HepG2 (cell line): Measurements from ENCODE around the gene KIF22. TPM values are rescaled to one million over a fixed set of nuclear protein-coding genes. Genes with fewer than 3 reads are reported as not detected.

Source experiments
- AGO1 ChIP-seq: fragments of 200-400 bp; formaldehyde crosslinking; IDR thresholded peaks from 2 replicates; pipeline ENCODE4 v1.6.1; 2017; ENCODE audit warnings: mild to moderate bottlenecking, low read depth, low read length, moderate library complexity; ENCODE audit not compliant: poor library complexity, severe bottlenecking
- HDAC6 ChIP-seq: fragments of 200-600 bp; sonication (generic); IDR thresholded peaks from 2 replicates; pipeline ENCODE4 v1.7.0; 2017; ENCODE audit warnings: mild to moderate bottlenecking, antibody characterized with exemption, low read length, low read depth
- MXI1 ChIP-seq: IDR thresholded peaks from 3 replicates; pipeline ENCODE4 v1.6.1; 2012; ENCODE audit warnings: low read depth, low read length, inconsistent platforms, borderline replicate concordance
- NR2F6 ChIP-seq, 2 experiments: IDR thresholded peaks; 2 replicates each; pipeline ENCODE4 v1.6.1; 2016; ENCODE audit warnings: antibody characterized with exemption in 1 of 2, mild to moderate bottlenecking in 1 of 2
- REPIN1 ChIP-seq: sonication (generic); formaldehyde crosslinking; IDR thresholded peaks from 2 replicates; pipeline ENCODE4 v1.8.0; 2022; ENCODE audit warnings: missing genetic modification reagents, low read depth, mild to moderate bottlenecking, borderline replicate concordance
- ZNF678 ChIP-seq: sonication (generic); formaldehyde crosslinking; IDR thresholded peaks from 2 replicates; pipeline ENCODE4 v1.4.0; 2020; ENCODE audit warnings: mild to moderate bottlenecking, missing genetic modification reagents
- polyA plus RNA-seq, 8 experiments: library from polyadenylated mRNA; depleted of rRNA in 3 of 8; stranded (reverse) in 7 of 8; unstranded in 1 of 8; fragments of >200 nt; fragmentation: Illumina TruSeq in 4 of 8; extraction: Trizol in 4 of 8; gene quantifications; 2 replicates each; pipeline versions ENCODE4 v1.2.1 to v1.2.3, GENCODE V29; 2011 to 2016; ENCODE audit warnings: low read depth in 4 of 8, missing spikeins in 1 of 8, mixed read lengths in 1 of 8; ENCODE audit not compliant: insufficient read depth in 1 of 8
- total RNA-seq, 5 experiments: library from RNA; depleted of rRNA; stranded (reverse); fragments of >200 nt; fragmentation: Illumina TruSeq; extraction: Trizol; gene quantifications; 2 replicates each; pipeline ENCODE4 v1.2.3, GENCODE V29; 2016; ENCODE audit warnings: low read depth in 1 of 5
- TF ChIP-seq, protein P1 (sequence below): IDR thresholded peaks from 2 replicates; pipeline ENCODE4 v1.6.1; 2016; ENCODE audit warnings: missing biosample characterization, missing genetic modification reagents, low read depth
- TF ChIP-seq, protein P2 (sequence below), 2 experiments: sonication (generic) in 1 of 2; formaldehyde crosslinking in 1 of 2; IDR thresholded peaks; 2 replicates each; pipeline versions ENCODE4 v1.4.0 to v1.6.1; 2018 to 2020; ENCODE audit warnings: missing genetic modification reagents in 2 of 2, borderline replicate concordance in 1 of 2, low read depth in 1 of 2, mild to moderate bottlenecking in 1 of 2, missing biosample characterization in 1 of 2
- TF ChIP-seq, protein P3 (sequence below): sonication (generic); formaldehyde crosslinking; IDR thresholded peaks from 2 replicates; pipeline ENCODE4 v1.4.0; 2020; ENCODE audit warnings: mild to moderate bottlenecking, missing genetic modification reagents, borderline replicate concordance
- TF ChIP-seq, protein P4 (sequence below): sonication (generic); formaldehyde crosslinking; IDR thresholded peaks from 2 replicates; pipeline ENCODE4 v1.5.0; 2020; ENCODE audit warnings: mild to moderate bottlenecking, missing genetic modification reagents
- TF ChIP-seq, protein P5 (sequence below): sonication (generic); formaldehyde crosslinking; IDR thresholded peaks from 2 replicates; pipeline ENCODE4 v1.4.0; 2020; ENCODE audit warnings: missing genetic modification reagents, borderline replicate concordance

The KIF22 gene
- total and polyA plus RNA-seq, 2 of the 13 experiments (the other 11 are each of a cell fraction or from before 2014, with no cell fraction given) = 95.8 to 118 TPM

DNA sequence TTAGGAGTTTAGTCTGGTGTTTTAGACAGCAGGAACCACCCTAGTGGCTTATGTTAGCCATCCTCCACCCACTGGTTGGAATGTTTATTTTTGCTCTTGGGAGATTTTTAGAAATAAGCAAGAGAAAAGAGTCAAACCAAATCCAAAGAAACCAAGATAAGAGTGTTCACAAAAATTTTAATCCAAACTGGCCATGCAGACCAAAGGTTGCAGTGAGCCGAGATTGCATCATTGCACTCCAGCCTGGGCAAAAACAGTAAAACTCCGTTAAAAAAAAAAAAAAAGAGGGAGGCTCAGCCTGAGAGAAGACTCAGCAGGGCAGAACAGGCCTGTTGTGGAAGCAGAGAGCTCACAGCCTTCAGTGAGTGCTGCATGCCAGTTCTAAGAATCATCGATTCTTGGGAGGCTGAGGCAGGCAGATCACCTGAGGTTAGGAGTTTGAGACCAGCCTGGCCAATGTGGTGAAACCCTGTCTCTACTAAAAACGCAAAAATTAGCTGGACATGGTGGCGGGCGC, 32.5 kb upstream of the KIF22 start (continued):
- TF ChIP-seq, protein P1, sequence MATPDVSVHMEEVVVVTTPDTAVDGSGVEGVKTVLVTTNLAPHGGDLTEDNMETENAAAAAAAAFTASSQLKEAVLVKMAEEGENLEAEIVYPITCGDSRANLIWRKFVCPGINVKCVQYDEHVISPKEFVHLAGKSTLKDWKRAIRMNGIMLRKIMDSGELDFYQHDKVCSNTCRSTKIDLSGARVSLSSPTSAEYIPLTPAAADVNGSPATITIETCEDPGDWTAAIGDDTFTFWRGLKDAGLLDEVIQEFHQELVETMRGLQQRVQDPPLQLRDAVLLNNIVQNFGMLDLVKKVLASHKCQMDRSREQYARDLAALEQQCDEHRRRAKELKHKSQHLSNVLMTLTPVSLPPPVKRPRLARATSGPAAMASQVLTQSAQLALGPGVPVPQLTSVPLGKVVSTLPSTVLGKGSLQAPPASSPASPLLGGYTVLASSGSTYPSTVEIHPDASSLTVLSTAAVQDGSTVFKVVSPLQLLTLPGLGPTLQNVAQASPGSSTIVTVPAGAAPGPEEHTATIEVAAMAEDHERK (CRISPR knock-in tag) = no peak
- TF ChIP-seq HDAC6 (no peak), AGO1 (no peak), NR2F6 (IDR thresholded peaks at IDR 0.05) (peak; percentile 40; the same call in 1 of the 2 replicates), NR2F6 (CRISPR knock-in tag; IDR thresholded peaks at IDR 0.05) (0 out of 2 replicates have a peak, but pooled peaks have one; percentile 24), ZNF678 (no peak), MXI1 (no peak), REPIN1 (CRISPR knock-in tag) (peak; percentile 60; the same call in 1 of the 2 replicates)
- TF ChIP-seq, protein P2, sequence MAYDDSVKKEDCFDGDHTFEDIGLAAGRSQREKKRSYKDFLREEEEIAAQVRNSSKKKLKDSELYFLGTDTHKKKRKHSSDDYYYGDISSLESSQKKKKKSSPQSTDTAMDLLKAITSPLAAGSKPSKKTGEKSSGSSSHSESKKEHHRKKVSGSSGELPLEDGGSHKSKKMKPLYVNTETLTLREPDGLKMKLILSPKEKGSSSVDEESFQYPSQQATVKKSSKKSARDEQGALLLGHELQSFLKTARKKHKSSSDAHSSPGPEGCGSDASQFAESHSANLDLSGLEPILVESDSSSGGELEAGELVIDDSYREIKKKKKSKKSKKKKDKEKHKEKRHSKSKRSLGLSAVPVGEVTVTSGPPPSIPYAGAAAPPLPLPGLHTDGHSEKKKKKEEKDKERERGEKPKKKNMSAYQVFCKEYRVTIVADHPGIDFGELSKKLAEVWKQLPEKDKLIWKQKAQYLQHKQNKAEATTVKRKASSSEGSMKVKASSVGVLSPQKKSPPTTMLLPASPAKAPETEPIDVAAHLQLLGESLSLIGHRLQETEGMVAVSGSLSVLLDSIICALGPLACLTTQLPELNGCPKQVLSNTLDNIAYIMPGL (CRISPR knock-in tag; IDR thresholded peaks at IDR 0.05; ENCODE audit: borderline replicate concordance in 1 of 2, low read depth in 1 of 2) = peak in 1 of 2 experiments; percentile 42; a peak in 1 of 4 replicates
- TF ChIP-seq, protein P3, sequence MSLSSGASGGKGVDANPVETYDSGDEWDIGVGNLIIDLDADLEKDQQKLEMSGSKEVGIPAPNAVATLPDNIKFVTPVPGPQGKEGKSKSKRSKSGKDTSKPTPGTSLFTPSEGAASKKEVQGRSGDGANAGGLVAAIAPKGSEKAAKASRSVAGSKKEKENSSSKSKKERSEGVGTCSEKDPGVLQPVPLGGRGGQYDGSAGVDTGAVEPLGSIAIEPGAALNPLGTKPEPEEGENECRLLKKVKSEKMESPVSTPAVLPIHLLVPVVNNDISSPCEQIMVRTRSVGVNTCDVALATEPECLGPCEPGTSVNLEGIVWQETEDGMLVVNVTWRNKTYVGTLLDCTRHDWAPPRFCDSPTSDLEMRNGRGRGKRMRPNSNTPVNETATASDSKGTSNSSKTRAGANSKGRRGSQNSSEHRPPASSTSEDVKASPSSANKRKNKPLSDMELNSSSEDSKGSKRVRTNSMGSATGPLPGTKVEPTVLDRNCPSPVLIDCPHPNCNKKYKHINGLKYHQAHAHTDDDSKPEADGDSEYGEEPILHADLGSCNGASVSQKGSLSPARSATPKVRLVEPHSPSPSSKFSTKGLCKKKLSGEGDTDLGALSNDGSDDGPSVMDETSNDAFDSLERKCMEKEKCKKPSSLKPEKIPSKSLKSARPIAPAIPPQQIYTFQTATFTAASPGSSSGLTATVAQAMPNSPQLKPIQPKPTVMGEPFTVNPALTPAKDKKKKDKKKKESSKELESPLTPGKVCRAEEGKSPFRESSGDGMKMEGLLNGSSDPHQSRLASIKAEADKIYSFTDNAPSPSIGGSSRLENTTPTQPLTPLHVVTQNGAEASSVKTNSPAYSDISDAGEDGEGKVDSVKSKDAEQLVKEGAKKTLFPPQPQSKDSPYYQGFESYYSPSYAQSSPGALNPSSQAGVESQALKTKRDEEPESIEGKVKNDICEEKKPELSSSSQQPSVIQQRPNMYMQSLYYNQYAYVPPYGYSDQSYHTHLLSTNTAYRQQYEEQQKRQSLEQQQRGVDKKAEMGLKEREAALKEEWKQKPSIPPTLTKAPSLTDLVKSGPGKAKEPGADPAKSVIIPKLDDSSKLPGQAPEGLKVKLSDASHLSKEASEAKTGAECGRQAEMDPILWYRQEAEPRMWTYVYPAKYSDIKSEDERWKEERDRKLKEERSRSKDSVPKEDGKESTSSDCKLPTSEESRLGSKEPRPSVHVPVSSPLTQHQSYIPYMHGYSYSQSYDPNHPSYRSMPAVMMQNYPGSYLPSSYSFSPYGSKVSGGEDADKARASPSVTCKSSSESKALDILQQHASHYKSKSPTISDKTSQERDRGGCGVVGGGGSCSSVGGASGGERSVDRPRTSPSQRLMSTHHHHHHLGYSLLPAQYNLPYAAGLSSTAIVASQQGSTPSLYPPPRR (CRISPR knock-in tag) = peak; percentile 41; the same call in 1 of the 2 replicates
- TF ChIP-seq, protein P4, sequence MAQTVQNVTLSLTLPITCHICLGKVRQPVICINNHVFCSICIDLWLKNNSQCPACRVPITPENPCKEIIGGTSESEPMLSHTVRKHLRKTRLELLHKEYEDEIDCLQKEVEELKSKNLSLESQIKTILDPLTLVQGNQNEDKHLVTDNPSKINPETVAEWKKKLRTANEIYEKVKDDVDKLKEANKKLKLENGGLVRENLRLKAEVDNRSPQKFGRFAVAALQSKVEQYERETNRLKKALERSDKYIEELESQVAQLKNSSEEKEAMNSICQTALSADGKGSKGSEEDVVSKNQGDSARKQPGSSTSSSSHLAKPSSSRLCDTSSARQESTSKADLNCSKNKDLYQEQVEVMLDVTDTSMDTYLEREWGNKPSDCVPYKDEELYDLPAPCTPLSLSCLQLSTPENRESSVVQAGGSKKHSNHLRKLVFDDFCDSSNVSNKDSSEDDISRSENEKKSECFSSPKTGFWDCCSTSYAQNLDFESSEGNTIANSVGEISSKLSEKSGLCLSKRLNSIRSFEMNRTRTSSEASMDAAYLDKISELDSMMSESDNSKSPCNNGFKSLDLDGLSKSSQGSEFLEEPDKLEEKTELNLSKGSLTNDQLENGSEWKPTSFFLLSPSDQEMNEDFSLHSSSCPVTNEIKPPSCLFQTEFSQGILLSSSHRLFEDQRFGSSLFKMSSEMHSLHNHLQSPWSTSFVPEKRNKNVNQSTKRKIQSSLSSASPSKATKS (CRISPR knock-in tag) = no peak
- TF ChIP-seq, protein P5, sequence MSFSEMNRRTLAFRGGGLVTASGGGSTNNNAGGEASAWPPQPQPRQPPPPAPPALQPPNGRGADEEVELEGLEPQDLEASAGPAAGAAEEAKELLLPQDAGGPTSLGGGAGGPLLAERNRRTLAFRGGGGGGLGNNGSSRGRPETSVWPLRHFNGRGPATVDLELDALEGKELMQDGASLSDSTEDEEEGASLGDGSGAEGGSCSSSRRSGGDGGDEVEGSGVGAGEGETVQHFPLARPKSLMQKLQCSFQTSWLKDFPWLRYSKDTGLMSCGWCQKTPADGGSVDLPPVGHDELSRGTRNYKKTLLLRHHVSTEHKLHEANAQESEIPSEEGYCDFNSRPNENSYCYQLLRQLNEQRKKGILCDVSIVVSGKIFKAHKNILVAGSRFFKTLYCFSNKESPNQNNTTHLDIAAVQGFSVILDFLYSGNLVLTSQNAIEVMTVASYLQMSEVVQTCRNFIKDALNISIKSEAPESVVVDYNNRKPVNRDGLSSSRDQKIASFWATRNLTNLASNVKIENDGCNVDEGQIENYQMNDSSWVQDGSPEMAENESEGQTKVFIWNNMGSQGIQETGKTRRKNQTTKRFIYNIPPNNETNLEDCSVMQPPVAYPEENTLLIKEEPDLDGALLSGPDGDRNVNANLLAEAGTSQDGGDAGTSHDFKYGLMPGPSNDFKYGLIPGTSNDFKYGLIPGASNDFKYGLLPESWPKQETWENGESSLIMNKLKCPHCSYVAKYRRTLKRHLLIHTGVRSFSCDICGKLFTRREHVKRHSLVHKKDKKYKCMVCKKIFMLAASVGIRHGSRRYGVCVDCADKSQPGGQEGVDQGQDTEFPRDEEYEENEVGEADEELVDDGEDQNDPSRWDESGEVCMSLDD (CRISPR knock-in tag) = no peak
